ENCODE results near the gene DOK7.

The DOK7 gene

DNA sequence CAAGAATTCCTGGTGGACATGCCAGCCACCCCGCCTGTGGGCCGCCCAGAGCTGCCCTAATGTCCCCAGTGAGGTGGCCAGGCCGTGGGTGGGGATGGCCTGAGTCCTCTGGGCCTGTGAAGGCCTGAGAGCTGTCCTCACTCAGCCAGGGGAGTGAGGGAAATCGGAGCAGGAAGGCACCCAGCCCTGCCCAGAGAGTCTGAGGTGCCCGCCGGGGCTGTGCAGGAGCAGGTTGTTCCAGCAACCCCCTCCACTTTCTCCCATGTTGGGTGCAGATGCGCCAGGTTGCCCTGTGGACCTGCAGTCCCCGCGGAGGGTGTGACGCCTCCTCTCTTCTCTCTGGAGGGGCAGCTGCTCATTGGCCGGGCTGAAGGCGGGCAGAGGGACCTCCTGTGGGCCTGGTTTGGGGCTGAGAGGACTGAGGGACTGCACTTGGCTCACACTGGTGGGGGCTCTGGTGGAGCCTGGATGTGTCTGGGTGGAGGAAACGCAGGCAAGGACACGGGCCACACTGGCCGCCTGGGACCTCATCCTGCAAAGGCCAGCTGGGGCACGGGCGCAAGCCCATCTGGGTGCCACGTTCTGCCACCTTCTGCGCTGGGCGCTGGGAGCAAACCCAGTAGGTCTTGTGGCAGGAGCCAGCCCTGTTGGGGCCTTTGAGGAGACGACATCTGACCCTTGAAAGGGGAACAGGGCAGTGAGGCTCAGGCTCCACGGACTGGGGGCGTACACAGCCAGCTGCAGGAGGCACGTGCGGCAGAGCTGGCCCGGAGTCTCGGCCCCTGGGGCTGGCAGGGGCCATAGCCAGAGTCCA lies 14.0 kb downstream of the DOK7 start:
- DNase-seq: no peak

- DNase-seq: no peak
Observed at GRCh38 chr4:3477750-3478430, 14.8 kb downstream of the DOK7 start.

GRCh38 chr4:3478446-3479357 lies 15.6 kb downstream of the DOK7 start:
- DNase-seq: no peak

- DNase-seq: no peak
Observed at GRCh38 chr4:3479358-3480101, 16.4 kb downstream of the DOK7 start.

- DNase-seq: peak; percentile 50
Observed at GRCh38 chr4:3480528-3481112, 17.5 kb downstream of the DOK7 start.

DNA sequence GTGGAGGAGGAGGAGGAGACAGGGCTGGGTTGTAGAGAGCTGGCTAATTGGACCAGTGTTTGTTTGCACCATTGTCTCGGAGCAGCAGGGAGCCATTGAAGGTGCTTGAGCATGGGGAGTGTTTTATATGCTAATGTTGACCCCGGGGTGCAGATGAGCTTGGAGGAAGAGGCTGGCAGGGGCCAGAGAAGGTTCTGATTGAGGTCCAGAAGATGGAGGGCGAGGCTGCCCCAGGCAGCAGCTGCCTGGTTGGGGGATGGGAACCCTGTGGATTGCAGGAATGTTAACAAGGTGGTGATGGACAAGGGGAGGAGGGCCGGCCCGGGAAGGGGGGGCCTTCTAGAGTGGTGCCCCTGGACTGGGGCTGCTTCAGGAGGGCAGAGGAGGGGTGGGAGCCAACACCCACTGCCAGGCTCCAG lies 18.0 kb downstream of the DOK7 start:
- DNase-seq: no peak

DNA sequence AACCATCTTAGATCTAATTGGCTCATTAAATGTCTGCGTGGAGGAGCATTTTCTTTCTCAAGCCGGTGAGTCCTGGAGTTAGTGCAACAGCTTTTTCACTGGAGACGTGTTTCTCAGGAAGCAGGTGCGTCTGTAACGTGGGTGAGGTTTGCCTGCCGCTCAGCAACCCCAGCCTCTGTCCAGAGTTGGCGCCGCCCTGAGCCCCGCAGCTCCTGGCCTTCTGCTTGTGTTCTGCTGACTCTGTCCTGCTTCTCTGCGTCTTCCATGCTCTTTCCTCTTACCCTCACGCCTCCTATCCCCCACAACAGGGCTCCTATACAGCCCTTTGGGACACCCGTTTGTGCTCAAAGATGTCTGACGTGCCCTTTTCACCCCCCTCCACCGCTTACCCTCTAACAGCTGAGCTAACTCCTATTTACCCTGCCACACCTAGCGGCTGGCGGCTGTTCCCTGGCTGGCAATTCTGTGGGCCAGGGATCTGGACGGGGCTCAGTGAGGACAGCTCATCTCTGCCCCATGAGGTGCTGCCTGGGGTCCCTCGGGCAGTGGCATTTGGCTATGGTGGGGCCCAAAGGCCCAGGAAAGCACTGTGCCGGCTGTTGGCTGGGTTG lies 18.8 kb downstream of the DOK7 start:
- no peak for DNase-seq

DNA sequence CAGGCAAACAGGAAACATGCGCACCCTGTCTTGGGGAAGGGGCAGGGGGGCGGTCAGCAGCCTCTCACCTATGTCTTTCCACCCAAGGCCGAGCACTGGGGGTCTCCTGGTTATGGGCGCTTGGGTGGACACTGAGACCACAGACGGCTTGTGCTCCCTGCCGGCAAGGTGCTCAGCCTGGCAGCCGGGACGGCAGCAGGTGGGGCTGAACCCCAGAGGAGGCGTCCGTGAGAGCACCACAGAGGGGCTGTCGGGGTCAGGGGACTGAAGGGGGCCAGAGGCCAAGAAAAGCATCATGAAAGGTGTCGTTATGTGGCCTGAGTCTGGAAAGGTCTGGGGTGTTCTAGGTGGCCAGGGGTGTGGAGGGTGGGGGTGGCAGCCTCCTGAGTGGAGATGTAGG lies 19.6 kb downstream of the DOK7 start:
- no peak for DNase-seq

DNA sequence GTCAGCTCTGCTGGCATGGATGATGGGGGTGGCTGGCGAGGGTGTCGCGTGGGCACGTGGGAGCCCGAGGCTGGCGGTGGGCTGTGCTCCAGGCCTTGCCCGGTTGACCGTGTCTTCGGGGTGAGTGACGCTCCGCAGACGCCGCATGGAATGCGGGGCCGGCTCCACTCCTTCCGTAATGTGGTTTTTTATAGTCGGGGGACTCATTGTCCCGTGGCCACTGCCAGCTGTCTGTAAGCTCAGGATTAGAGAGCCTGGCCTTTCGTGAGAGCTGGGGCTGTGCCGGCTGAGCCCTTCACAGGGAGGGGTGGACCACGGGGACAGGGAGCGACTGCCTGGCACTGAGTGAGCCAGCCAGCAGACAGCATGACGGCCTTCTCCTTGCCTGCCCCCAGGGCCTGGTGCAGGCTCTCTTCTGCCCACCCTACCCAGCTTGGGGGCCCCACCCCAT lies 20.4 kb downstream of the DOK7 start:
- no peak for DNase-seq

GRCh38 chr4:3484057-3484973 lies 21.2 kb downstream of the DOK7 start:
- no peak for DNase-seq

DNA sequence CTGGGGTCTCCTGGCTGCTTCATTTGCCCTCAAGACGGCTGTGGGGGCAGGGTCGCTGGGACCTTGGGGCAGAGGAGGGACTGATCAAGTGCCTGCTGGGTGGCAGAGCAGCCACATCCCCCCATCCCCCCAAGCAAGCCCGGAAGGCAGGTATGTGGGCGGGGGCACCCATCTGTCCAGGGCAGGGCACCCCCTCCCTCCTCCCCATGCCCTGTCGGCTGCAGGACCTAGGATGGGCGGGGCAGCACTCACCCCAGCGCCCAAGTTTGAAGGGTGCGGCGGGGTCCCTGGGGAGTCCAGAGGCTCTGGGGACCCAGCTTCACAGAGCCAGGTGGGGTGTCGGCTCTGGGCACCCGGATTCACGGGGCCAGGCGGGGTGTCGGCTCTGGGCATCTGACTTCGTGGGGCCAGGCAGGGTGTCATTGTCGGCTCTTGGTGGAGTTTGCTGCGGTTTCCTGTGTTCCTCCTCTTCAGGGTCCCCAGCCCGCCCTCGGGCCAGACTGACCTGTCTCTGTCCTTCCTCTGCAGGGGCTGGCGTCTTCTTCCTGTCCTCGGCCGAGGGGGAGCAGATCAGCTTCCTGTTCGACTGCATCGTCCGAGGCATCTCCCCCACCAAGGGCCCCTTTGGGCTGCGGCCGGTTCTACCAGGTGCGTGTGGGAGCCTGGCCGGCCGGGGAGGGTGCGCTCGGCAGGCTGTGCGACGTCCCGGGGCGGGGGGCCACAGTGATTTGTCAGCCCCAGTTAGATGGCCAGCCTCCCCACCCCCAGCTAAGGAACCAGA lies 22.1 kb downstream of the DOK7 start:
- no peak for DNase-seq

- no peak for DNase-seq
Observed at GRCh38 chr4:3485886-3486540, 22.9 kb downstream of the DOK7 start.

DNA sequence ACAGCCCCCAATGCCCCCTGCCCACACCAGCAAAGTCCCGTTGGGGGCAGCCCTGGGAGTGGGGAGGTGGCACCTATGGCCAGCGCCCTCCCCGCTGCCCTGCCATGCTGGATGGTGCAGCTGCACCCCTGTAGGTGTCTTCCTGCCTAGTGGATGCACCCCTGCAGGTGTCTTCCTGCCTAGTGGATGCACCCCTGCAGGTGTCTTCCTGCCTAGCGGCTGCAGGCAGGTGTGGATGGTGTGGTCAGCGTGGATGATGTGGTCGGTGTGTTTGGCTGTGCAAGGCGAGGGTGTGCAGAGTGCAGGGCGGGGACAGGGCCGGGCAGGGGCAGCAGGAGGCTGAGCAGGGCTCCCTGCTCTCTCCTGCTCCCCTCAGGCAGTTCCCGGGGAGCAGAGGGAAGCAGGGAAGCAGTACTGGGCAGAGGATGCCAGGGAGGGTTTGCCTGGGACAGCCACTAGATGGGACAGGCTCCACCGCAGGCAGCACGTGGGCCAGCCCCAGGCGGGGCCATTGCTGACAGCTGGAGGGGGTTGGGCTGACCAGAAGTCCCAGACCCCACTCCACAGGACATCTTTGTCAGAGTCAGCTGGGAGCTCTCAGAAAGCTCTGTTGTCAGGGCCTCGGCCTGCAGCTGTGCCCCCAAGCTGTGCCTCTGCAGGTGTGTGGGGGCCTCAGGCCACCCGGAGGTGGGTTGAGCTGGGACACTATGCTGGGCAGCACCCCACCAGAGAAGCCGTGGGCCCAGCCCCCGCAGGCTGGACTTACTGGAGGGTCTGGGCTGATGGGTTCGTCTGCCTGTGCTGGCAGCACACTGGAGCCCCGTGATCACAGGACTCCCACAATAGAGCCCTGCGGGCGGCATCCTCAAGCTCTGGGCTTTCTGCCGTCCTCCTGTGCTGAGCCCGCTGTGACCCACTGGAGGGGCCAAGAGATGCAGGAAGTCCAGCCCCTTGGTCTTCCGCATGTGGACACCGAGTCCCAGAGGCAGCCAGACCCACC lies 23.7 kb downstream of the DOK7 start:
- DNase-seq: no peak

DNA sequence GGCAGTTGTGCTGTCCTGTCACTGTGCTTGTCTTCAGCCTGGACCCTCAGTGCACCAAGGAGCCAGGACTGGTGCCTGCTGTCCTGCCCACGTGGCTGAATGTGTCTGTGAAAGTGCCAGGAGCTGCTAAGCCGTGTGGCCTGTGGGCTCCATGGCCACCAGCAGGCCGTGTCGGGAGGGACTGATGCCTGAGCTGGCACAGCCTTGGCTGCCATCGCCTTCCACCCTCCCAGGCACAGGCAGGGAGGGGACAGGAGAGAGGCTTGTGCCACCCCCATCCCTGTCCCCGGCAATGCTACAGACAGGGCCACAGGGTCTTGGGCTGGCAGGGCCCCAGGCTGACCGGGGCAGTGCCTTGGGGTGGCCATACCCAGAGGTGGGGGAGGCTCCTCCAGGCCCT lies 24.8 kb downstream of the DOK7 start:
- no peak for DNase-seq

- no peak for DNase-seq
Observed at GRCh38 chr4:3488820-3489219, 25.7 kb downstream of the DOK7 start.

- no peak for DNase-seq
Observed at GRCh38 chr4:3489451-3489962, 26.4 kb downstream of the DOK7 start.

GRCh38 chr4:3491681-3492405 lies 28.7 kb downstream of the DOK7 start:
- DNase-seq: no peak
